Calu3 (cell line): ENCODE measurements around the gene KAT2B. TPM values are rescaled to one million over a fixed set of nuclear protein-coding genes. Genes with fewer than 3 reads are reported as not detected.
"Not testable (repeated sequence)": the region's sequence is repeated elsewhere in the genome, so short reads cannot be mapped to it uniquely, and the experiment has no call there.

Experiments
- BruUV-seq: library from RNA; stranded (reverse); fragments of 400-500 nt; replicated peaks from 2 replicates; lab custom pipeline; 2021; lab: Mats Ljungman, UMichigan
- CTCF ChIA-PET: fragments of 300-600 bp; sonication (Branson Sonifier 250); formaldehyde crosslinking; loops from one replicate; lab custom pipeline; 2022; ENCODE audit warnings: antibody characterized with exemption; lab: Charles Lee
- DNase-seq: peaks from one replicate; pipeline ENCODE4 v3.0.0; 2022
- H3K27ac Mint-ChIP-seq: one replicate; pipeline ENCODE4 v1.8.0; 2022; ENCODE audit warnings: mixed read lengths; ENCODE audit not compliant: unreplicated experiment
- H3K27me3 Mint-ChIP-seq: one replicate; pipeline ENCODE4 v1.8.0; 2022; ENCODE audit warnings: mixed read lengths; ENCODE audit not compliant: unreplicated experiment
- H3K36me3 Mint-ChIP-seq: one replicate; pipeline ENCODE4 v1.8.0; 2022; ENCODE audit warnings: mild to moderate bottlenecking, moderate library complexity, mixed read lengths; ENCODE audit not compliant: insufficient read depth, unreplicated experiment
- H3K4me1 Mint-ChIP-seq: one replicate; pipeline ENCODE4 v1.8.0; 2022; ENCODE audit warnings: mild to moderate bottlenecking, low read depth, mixed read lengths; ENCODE audit not compliant: unreplicated experiment
- H3K4me3 Mint-ChIP-seq: one replicate; pipeline ENCODE4 v1.8.0; 2022; ENCODE audit warnings: mild to moderate bottlenecking, low read depth, moderate library complexity, mixed read lengths; ENCODE audit not compliant: unreplicated experiment
- H3K9me3 Mint-ChIP-seq: one replicate; pipeline ENCODE4 v1.8.0; 2022; ENCODE audit warnings: low read depth, mixed read lengths; ENCODE audit not compliant: unreplicated experiment
- CTCF ChIP-seq: fragments of 200-600 bp; IDR thresholded peaks from one replicate; pipeline ENCODE4 v1.8.0; 2022; ENCODE audit warnings: antibody characterized with exemption; ENCODE audit not compliant: unreplicated experiment
- intact Hi-C: fragments of 100-400 bp; cut with micrococcal nuclease; formaldehyde crosslinking; loops from one replicate; pipeline ENCODE4 v1.10.0; 2022; ENCODE audit not compliant: unreplicated experiment
- total RNA-seq: library from RNA; stranded (reverse); gene quantifications from 2 replicates; pipeline ENCODE4 v1.2.3, GENCODE V29; 2022

KAT2B gene
- total RNA-seq, 1 experiment from 2014 or later = 13.8 TPM

DNA sequence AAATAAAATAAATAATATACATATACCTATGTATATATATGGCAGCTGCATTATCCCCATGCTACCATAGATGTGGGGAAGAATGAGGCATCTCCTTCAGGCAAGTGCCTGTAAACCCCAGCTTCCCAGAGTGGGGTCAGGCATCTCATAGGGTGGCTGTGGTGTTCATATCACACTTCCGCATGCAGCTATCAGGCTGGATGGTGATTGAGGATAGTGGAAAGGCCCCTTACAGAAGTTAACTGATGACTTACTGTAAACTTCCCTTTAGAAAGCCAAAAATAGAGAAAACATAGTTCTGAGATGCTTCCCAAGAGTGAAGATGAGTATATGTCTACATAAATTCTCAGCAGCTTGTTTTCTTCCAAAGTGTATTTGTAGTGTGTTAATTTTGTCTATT is 24.7 kb upstream of the KAT2B start:
- Mint-ChIP-seq H3K4me3 (no peak overlapping the region), H3K36me3 (no peaks in the 10 kb centered on the region), H3K9me3 (no peaks in the 10 kb centered on the region), H3K27me3 (no peaks in the 10 kb centered on the region), H3K27ac (no peak overlapping the region), H3K4me1 (no peaks in the 10 kb centered on the region)
- no peak for DNase-seq
- no TSS peak for BruUV-seq
- intact Hi-C loops = no loop called here
- TF ChIP-seq CTCF = no peak
- CTCF ChIA-PET = no interaction called here

GRCh38 chr3:20016076-20016475 is 24.2 kb upstream of the KAT2B start:
- BruUV-seq, H3K36me3 Mint-ChIP-seq, H3K27me3 Mint-ChIP-seq, H3K27ac Mint-ChIP-seq, CTCF ChIA-PET, intact Hi-C loops, H3K4me3 Mint-ChIP-seq, H3K9me3 Mint-ChIP-seq, DNase-seq, H3K4me1 Mint-ChIP-seq: not testable (repeated sequence)

DNA sequence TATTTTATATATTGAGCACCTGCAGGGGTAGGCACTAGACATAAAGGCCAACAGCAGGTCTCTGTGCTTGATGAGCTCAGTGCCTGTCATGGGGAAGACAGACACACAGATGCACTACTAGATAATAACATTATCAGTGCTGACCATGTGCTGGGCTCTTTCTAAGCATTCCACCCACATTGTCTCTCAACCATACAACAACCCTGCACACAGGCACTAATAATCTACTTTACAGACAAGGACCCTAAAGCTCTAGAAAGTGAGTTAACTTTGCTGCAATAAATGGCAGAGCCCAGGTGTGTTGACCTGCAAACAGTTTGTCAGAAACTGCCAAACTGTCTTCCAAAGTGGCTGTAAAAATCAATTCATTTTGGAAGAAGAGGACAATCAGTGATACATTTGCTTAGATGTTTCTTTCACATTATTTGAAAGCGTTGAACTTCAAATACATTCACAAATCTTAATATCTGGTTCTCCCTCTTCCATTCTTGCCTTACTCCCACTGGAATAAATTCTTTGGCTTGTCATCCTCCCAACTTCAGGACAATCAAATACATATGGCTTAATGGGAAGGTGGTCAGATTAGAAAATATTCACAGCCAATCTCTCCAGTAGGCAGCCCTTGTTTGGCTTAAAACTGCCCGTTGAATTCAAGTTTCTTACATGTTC is 17.2 kb upstream of the KAT2B start:
- TF ChIP-seq CTCF = no peak
- DNase-seq = no peak
- Mint-ChIP-seq H3K36me3 (no peaks in the 10 kb centered on the region), H3K4me3 (no peak overlapping the region), H3K27me3 (no peaks in the 10 kb centered on the region), H3K9me3 (no peaks in the 10 kb centered on the region), H3K4me1 (peaks cover 16% of the 10 kb centered on the region), H3K27ac (no peak overlapping the region)
- no TSS peak for BruUV-seq
- CTCF ChIA-PET = interaction anchor here (0.9 kb wide), 1 partner anchor 75 kb away, joined by 3 read pairs; no protein-coding TSS in a partner anchor
- intact Hi-C loops = no loop called here

DNA sequence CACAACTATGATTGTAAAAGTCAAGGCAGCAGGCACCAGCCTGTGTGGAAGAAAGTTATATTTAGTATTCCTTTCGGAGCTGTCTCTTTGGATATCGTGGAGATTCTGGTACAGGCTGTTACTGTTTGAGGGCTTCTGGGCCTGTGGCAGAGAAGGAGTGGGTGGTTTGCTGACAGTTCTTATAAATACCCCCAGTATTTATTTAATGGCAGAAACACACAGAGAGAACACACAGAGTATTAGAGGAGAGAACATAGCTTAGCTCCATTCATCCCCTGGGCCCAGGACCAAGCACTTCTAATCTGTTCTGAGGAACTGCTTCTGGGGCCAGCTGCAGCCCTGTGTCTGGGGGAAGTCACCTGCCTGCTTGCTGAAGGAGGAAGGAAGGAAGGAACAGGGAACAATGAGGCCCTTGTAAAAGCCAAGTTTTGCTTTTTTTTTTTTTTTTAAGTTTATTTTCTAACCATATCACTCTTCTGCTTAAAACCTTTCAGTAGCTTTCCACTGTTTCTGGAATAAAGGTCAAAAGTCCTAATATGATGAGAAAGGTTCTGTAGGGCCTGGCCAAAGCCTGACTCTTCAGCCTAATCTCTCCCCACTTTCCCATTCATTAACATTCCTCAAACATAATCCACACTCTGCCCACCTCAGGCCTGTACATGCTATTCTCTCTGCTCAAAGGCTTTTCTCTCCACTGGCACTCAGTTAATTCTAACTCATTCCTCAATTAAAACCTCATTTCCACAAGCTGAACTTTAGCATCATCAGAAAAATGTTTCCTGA is 16.4 kb upstream of the KAT2B start:
- intact Hi-C loops = no loop called here
- no peak overlapping the region for H3K4me3 Mint-ChIP-seq
- H3K4me1 Mint-ChIP-seq = peaks cover 16% of the 10 kb centered on the region
- no peaks in the 10 kb centered on the region for H3K27me3 Mint-ChIP-seq
- BruUV-seq = no TSS peak
- H3K27ac Mint-ChIP-seq = peak overlapping the region; percentile 10
- no peak for TF ChIP-seq CTCF
- no peaks in the 10 kb centered on the region for H3K9me3 Mint-ChIP-seq
- CTCF ChIA-PET = interaction anchor here (0.6 to 0.9 kb wide), 3 partner anchors 25 to 76 kb away, joined by 3 to 4 read pairs (median 3); no protein-coding TSS in a partner anchor
- no peaks in the 10 kb centered on the region for H3K36me3 Mint-ChIP-seq
- peak; percentile 45 for DNase-seq
